ENCODE results near the gene GNL1.

- TF ChIP-seq CTCF (conservative IDR thresholded peaks at IDR 0.05; ENCODE audit: low read depth in 2 of 2) (no peak), EZH2phosphoT487 (IDR thresholded peaks at IDR 0.05; ENCODE audit: unreplicated experiment) (no peak), POLR2AphosphoS5 (IDR thresholded peaks at IDR 0.05; ENCODE audit: low read depth) (no peak), STAT1 (IDR thresholded peaks at IDR 0.05; ENCODE audit: unreplicated experiment) (no peak), EZH2 (IDR thresholded peaks at IDR 0.05; ENCODE audit: low read depth, unreplicated experiment) (no peak), CREB1 (CRISPR knock-in tag; IDR thresholded peaks at IDR 0.05; ENCODE audit: low read depth) (no peak), REST (IDR thresholded peaks at IDR 0.05; ENCODE audit: unreplicated experiment) (no peak), JUNB (IDR thresholded peaks at IDR 0.05; ENCODE audit: unreplicated experiment) (no peak), ZNF114 (CRISPR knock-in tag; IDR thresholded peaks at IDR 0.05) (no peak), ETS1 (IDR thresholded peaks at IDR 0.05) (no peak), ZNF331 (CRISPR knock-in tag; IDR thresholded peaks at IDR 0.05; ENCODE audit: low read depth) (no peak)
Observed at GRCh38 chr6:30568245-30568644, 12.0 kb upstream of the GNL1 start.
